HG02610 (cell line): ENCODE measurements around the gene SLC1A3.

Source experiments
- ATAC-seq: cut with Tn5 transposase; IDR thresholded peaks from one replicate; pipeline ENCODE4 v1.9.1; 2021; ENCODE audit warnings: mild to moderate bottlenecking, moderate library complexity; ENCODE audit not compliant: unreplicated experiment

Gene SLC1A3

GRCh38 chr5:36599986-36600779 lies 6.2 kb upstream of the SLC1A3 start:
- ATAC-seq: no peak

- no peak for ATAC-seq
Measured at GRCh38 chr5:36600917-36601527, 5.4 kb upstream of the SLC1A3 start.

DNA sequence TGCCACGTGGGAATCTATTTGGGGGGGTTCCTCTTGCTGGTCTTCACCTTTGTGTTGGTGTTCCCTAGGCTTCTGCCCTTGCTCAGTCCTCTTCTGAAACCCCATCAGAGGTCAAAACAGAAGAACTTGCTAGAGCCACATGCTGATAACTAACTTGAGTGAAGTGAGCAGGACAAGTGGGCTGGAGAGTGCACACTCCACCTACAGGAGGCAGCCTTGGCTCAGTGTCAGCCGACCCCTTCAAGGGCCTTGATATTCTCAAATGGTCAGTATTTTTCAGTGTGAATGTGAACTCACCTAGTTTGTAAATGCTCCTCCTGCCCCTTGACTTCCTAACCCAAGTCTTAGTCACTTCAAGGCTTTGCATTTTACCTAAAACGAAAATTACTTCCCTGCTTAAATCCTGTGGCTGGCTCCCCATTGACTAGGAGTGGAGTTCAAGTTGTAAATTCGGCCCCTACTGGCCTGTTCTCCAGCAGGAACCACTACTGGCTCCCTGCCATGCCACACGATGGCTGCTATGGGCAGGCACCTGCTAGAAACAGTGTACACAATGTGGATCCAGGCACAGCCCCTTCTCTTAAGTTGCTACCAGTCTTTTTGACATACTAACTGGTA lies 3.6 kb upstream of the SLC1A3 start:
- ATAC-seq: no peak

GRCh38 chr5:36605241-36605640 lies 1.2 kb upstream of the SLC1A3 start:
- ATAC-seq: no peak

GRCh38 chr5:36606036-36606427 lies 374 bp upstream of the SLC1A3 start:
- ATAC-seq: no peak

DNA sequence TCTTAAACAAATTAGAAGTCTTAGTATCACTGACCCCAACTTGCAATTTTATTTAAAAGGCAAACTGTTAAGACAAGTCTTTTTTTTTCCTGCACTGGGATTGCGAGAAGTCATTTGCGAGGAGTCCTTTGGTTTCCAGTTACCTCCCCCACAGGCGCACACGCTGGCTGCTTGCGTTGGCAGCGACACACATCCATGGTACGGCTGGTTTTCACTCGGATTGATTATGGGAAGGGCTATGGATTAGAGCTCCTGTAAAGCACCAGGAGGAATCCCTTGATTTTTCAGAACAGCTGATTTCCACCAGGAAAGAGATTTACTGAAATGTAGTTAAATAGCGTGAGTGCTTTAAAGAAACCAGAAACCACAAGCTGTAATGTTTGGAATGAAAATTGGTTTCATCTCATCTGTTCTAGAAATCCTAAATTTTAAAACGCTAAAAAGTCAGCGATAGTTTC lies 737 bp downstream of the SLC1A3 start:
- ATAC-seq: no peak

DNA sequence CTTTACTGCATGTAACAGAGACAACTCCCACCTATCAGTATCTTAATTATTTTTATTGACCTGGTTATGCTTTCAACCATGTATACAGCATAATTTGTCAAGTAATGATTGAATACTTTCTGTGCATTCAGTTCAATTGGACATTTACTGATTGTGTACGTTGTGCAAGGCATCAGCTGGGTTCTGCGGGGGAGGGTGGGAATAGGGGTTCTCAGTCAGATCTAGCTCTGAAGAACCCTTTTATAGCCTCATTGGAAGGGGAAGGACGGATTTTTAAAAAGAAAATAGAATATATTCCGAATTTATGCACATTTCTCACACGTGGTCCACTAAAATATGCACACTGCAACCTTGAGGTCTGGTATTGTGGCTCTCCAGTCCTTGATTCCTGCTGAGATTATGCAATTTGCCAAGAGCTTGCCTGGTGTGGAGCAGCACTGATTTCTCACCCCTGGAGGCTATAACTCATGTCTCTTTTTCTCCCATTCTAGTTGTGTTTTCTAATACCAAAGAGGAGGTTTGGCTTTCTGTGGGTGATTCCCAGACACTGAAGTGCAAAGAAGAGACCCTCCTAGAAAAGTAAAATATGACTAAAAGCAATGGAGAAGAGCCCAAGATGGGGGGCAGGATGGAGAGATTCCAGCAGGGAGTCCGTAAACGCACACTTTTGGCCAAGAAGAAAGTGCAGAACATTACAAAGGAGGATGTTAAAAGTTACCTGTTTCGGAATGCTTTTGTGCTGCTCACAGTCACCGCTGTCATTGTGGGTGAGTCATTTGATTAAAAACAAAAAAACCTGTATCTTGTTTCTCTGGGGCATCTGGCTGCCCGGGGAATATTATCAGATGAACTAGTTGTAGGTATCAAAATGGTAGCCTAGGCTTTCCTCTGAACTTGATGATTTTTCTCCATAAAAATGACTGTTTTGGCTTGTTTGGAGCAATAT lies 1.7 kb downstream of the SLC1A3 start:
- ATAC-seq: no peak

GRCh38 chr5:36610621-36611020 lies 4.2 kb downstream of the SLC1A3 start:
- no peak for ATAC-seq

DNA sequence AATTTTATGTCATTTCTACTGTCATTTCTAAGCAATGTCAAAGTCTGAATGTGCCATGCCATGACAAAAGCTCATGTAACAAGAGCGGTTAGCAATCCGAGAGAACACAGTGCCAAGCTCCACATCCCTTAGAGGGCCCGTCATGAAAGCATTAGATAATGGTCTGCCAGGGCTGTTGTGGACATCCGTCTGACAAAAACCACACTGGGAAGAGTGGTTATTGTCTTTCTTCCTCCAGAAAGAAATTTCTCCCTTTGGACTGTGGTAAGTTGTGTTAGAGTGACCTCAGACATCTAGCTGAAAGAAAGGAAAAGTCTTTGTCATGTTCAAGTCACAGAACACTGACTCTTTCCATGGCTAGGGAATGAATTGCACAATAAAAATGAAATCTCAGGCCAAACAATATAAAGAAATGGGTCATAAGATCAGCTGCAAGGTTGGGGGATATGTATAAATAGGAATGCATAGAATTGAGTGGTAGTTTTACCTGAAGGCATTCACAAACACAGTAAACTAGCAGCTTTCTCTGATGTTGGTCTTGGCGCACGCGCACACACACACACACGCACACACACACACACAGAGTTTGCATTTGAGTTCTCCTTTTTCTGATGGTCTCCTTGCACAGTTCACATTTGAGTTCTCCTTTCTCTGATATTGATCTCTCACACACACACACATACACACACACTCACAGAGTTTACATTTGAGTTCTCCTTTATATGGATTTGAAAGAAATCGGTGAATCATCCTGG lies 5.3 kb downstream of the SLC1A3 start:
- ATAC-seq: no peak

DNA sequence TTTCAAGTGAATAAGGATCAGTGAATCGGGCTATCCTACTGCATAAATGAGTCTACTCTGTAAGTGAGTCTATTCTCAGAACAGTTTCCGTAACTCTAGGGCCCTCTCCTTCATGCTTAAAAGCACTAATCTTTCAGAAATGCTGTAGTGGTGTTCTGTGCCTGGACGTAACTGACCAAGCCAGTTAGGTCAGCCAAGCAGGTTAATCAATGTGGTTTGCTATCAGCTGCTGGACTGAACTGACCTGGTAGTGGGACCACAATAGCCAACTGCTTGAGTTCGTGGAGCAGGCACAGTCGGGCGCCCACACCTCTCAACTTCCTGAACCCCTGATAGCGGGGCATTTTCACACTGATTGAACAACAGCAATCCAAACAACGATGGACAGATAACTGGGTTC lies 6.8 kb downstream of the SLC1A3 start:
- no peak for ATAC-seq

DNA sequence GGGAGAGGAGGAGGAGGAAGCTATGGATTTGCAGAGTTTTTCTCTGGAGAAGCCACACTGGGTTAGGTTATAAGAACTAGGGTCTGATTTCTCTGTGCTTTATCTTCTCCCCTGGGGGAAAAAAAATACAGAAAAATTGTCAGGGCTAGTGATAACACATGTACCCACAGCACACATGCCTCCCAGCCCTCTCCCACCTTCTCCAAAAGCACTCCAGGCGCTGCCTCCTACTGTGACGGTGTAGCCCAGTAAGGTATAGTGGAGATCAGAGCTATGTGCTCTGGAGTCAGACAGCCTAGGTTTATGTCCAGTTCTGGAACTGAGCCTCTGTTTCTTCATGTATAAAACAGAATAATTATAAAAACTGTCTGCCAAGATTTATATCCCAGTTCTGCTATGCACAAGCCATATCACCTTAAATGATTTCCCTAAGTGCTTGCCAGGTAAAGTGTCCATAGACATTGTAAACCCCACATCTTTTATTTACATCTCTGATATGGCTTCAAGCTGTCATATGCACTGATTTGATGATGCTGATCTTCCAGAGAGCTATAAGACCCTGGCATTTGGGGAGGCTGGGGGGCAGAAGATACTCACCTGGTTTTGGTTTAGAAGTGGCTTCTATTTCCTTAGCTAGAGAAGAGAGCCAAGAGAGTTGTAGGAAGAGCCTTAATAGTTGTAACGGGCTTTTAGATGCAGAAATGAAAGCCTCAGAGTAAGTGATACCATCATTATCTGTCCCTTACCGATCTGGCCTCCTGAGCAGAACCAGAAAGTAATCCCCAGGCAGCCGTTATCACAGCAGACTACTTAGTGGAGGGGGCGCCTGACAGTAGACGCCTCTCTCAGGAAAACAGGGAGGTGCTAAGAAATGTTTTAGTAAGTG lies 7.6 kb downstream of the SLC1A3 start:
- no peak for ATAC-seq

- no peak for ATAC-seq
Measured at GRCh38 chr5:36614657-36615308, 8.4 kb downstream of the SLC1A3 start.

GRCh38 chr5:36619012-36619635 lies 12.7 kb downstream of the SLC1A3 start:
- ATAC-seq: no peak

DNA sequence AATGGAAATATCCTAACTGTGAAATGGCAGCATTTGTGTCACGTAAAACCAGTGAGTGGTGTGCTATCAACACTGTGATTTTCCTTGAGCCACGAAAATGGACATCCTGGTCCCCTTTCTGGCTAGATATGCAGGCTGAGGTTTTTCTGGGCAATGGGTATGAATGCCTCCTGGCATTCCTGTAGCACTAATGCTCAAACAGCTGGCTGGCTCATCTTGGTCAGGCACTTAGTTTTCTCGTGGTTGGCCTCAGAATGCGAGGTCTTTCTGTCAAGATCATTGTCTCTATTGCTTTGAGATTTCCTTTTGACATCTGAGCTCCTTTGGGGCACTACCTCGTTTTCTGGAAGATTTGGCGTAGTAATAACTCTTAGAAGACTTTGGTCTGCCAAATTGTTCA lies 15.6 kb downstream of the SLC1A3 start:
- ATAC-seq: no peak

GRCh38 chr5:36623832-36624231 lies 17.4 kb downstream of the SLC1A3 start:
- ATAC-seq: no peak

- no peak for ATAC-seq
Measured at GRCh38 chr5:36624277-36624676, 17.9 kb downstream of the SLC1A3 start.

- ATAC-seq: no peak
Measured at GRCh38 chr5:36628695-36629094, 22.3 kb downstream of the SLC1A3 start.

DNA sequence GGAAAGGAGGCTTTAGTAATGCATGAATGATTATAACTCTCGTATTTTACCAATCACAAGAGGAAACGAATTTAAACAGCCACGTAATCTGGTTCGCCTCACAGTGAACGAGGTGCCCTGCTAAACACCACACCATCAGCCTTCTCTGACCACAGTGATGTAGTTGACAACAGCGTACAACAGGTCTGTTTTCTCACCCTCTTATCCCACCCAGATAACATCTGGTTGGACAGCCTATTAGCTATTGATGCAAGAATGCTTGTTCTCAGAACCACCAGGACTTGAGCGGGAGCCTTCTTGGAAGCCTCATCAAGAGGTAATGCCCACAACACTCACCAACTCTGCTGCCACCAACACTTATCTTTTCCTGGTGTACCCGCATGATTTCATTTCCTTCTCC lies 23.3 kb downstream of the SLC1A3 start:
- ATAC-seq: no peak
